WTC11 (cell line): Measurements from ENCODE around the gene BABAM2.

Experiments
- CTCF ChIP-seq: fragments of 200-600 bp; IDR thresholded peaks from 2 replicates; pipeline ENCODE4 v1.8.0; 2022; ENCODE audit warnings: antibody characterized with exemption
- KAT7 ChIP-seq: sonication (generic); formaldehyde crosslinking; IDR thresholded peaks from 2 replicates; pipeline ENCODE4 v1.8.1; 2023; ENCODE audit warnings: missing genetic modification reagents, mild to moderate bottlenecking, borderline replicate concordance
- NFYB ChIP-seq: sonication (generic); formaldehyde crosslinking; conservative IDR thresholded peaks from 2 replicates; pipeline ENCODE4 v1.8.0; 2022; ENCODE audit warnings: low read depth, missing genetic modification reagents

GRCh38 chr2:28387082-28387960 lies 496.8 kb downstream of the BABAM2 start:
- TF ChIP-seq CTCF, result no peak
- TF ChIP-seq NFYB, result no peak
- no peak for TF ChIP-seq KAT7 (CRISPR knock-in tag)
